Left lobe of liver (tissue), 1 donor: ENCODE measurements around the gene SLC2A2. TPM values are rescaled to one million over a fixed set of nuclear protein-coding genes. Genes with fewer than 3 reads are reported as not detected.

Source experiments
- total RNA-seq: library from RNA; stranded (reverse); gene quantifications from one replicate; pipeline ENCODE4 v1.2.1, GENCODE V29; 2021
- donor health status: DM: no; HTN: yes; CAD: no.

SLC2A2 gene
- total RNA-seq, 1 donor from 2014 or later = 351 TPM

Other genes with a start within 250 kb of the SLC2A2 start
- 12.9 TPM for gene RPL22L1, start 156.5 kb downstream of the SLC2A2 start, total RNA-seq
- 1.6 TPM for gene EIF5A2, start 118.1 kb downstream of the SLC2A2 start, total RNA-seq